NT2/D1 (cell line): ENCODE data around the gene DLG3.

ENCODE experiments used
- SUZ12 ChIP-seq: IDR thresholded peaks from 2 replicates; pipeline ENCODE4 v1.6.1; 2011; ENCODE audit not compliant: insufficient read length, insufficient read depth; ENCODE audit errors: extremely low read depth
- YY1 ChIP-seq: IDR thresholded peaks from 2 replicates; pipeline ENCODE4 v1.6.1; 2011; ENCODE audit not compliant: insufficient read length, insufficient read depth
- ZNF274 ChIP-seq: IDR thresholded peaks from 2 replicates; pipeline ENCODE4 v1.6.1; 2011; ENCODE audit warnings: mild to moderate bottlenecking, low read depth, low read length

GRCh38 chrX:70525733-70526132, 81.1 kb downstream of the DLG3 start:
- TF ChIP-seq YY1 (no peak), ZNF274 (no peak), SUZ12 (no peak)
